ENCODE data around the gene HRH3. TPM values are rescaled to one million over a fixed set of nuclear protein-coding genes. Genes with fewer than 3 reads are reported as not detected.

Gene HRH3
- polyA plus RNA-seq (ENCODE audit: insufficient read depth in 1 of 5, insufficient read length in 5 of 5, low replicate concordance in 1 of 5): under 1 TPM in 1 of 5 donors, not detected in 4; 0.06 TPM
- long read RNA-seq, donor 1: 0 reads
- long read RNA-seq, donor 2: 0 reads
- long read RNA-seq, donor 3: 0 reads
- long read RNA-seq, donor 4: 0 reads
- long read RNA-seq, donor 5: 0 reads
- long read RNA-seq, donor 6, partial matches to known transcripts: 0 of 1 reads
- long read RNA-seq, donor 6, other reads (novel, unspliced or antisense): 0 of 1 reads
- long read RNA-seq, donor 7: 0 reads
- long read RNA-seq, donor 8: 0 reads

DNA sequence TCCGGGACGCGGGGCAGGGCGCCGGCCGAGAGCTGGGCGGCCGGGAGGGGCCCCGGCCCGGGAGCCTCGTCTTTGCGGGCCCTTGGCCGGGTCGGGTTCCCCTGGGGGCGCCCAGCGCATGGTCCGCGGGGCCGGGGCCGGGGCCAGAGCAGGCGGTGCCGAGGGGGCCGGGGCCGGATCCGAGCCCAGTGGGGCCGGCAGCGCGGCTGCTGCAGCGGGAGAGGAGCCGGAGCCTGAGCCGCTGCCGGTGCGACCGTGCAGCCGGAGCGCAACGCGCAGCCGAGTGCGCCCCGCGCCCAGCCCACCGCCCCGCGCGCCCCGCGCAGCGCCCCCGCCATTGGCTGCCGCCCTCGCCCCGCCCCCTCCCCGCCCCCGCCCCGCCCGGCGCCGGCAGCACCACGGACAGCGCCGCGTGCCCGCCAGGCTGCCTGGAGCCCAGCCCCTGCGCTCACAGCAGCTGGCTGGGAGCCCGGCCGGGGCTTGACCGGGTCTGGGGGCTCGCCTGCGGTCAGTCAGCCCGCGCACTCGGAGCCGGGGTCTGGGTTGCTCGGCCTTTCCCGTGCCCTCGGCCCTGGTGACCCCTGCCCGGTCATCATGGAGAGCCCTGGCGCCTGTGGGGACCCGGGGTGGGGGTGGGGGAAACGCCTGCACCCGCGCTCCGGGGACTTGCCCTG lies at the start of gene HRH3:
Gene HRH3, minus strand, starts transcription at position 287 of the 674 bp plus-strand sequence. CDS start 308 bp downstream, outside the sequence.
- peak in 1 of 2 donors; percentile 57 for DNase-seq

- no peak for DNase-seq
Measured at GRCh38 chr20:62269871-62270270, 49.8 kb upstream of the HRH3 start.

DNA sequence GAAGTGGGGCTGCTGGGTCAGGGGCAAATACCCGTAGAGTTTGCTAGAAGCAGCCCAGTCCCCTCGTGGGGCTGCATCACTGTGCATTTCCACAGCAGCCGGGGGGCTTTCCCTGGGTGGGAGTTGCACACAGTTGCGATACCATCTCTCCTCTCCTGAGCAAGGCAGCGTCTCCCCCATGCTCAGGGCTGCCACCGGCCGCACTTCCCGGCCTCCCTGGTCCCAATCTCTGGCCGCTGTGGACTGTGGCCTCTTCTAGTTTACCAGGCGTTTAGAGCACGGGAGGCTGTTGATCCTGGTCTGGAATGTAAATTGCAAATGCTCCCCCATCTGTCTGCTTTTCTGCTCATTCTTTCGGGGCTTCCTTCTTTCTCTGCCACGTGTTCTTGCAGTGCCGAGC lies 49.3 kb upstream of the HRH3 start:
- no peak for DNase-seq

- DNase-seq: no peak
Measured at GRCh38 chr20:62268228-62268900, 48.3 kb upstream of the HRH3 start.

GRCh38 chr20:62267543-62267942 lies 47.5 kb upstream of the HRH3 start:
- no peak for DNase-seq

- no peak for DNase-seq
Measured at GRCh38 chr20:62266851-62267250, 46.8 kb upstream of the HRH3 start.

- DNase-seq: no peak
Measured at GRCh38 chr20:62266340-62266739, 46.3 kb upstream of the HRH3 start.

DNA sequence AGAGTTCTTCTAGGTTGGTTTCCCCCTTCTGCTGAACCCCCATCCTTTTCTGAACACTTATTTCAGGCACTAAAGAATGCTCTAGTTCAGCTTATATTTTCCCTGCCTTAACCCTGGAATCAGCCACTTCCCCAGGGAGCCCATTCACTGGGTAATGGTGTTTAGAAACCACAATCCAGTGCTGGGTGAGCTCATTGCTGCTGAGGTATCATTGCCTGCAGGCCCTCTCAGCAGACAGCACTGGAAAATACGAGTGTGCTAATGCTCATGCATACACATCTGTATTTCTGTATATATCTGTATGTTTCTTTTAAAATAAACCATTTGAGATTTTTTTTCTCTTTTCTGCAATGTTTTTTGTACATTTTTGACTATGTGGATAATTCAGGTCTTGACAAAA lies 45.3 kb upstream of the HRH3 start:
- no peak for DNase-seq

GRCh38 chr20:62263396-62263795 lies 43.3 kb upstream of the HRH3 start:
- no peak for DNase-seq

DNA sequence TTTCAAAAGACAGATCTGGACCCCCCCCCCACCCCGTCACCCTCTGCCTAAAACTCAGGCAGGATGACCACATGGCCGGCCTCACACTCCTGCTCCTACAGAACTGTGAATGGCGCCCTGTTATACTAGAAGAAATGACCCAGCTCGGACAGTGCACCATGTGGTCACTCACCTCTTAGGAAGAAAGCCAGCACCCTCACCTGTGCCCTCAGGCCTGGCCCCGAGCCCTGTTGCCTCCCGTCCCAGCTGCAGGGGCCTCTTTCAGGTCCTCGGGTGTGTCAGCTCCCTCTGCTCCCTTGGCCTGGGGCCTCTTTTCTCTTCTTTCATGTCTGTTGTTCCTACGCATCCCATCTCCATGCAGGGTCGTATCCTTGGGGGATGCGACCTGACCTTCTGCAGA lies 42.0 kb upstream of the HRH3 start:
- no peak for DNase-seq

DNA sequence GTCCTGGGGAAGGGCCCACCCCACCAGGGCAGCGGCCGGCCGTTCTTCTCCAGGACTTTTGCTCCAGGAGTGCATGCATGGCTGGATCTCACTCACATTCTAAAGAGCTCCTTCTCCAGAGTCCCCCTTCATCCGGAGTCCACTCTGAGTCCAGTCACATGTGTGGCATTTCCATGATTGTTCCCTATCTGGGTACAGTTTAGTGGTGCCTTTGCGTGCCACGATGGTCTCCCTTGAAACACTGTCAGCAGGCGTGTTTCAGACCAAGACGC lies 39.2 kb upstream of the HRH3 start:
- DNase-seq: no peak

GRCh38 chr20:62258499-62259293 lies 38.6 kb upstream of the HRH3 start:
- DNase-seq: no peak

GRCh38 chr20:62255976-62256375 lies 35.9 kb upstream of the HRH3 start:
- DNase-seq: no peak

GRCh38 chr20:62254021-62254724 lies 34.1 kb upstream of the HRH3 start:
- DNase-seq: no peak

GRCh38 chr20:62253398-62253797 lies 33.3 kb upstream of the HRH3 start:
- no peak for DNase-seq

- DNase-seq: no peak
Measured at GRCh38 chr20:62252342-62252966, 32.4 kb upstream of the HRH3 start.

DNA sequence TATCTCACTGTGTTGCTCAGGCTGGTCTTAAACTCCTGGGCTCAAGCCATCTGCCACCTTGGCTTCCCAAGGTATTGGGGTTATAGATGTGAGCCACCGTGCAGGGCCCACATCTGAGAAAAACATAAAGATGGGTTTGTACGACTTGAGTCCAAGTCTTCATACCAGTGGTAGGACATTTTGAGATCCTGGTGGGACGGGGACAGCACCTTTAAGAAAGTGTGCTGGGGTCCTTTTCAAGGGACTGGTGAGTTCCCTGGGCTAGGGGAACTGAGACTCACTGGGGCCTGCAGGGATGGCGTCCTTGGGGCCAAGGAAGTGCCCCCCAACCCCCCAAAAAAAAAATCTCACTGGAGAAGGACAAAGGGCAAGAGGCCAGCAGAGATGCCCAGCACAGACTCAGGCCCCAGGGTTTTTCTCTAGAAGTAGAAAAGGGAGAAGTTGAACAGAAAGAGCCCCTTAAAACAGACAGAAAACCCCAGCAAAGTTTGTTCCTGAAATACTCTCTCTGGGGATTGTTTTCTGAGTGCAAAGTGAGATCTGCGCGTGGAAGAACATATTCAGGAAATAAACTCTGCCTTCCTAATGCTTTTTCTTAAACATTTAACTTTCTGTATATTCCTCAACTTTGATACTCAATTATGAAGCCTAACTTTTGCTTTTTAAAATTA lies 28.9 kb upstream of the HRH3 start:
- DNase-seq: no peak

DNA sequence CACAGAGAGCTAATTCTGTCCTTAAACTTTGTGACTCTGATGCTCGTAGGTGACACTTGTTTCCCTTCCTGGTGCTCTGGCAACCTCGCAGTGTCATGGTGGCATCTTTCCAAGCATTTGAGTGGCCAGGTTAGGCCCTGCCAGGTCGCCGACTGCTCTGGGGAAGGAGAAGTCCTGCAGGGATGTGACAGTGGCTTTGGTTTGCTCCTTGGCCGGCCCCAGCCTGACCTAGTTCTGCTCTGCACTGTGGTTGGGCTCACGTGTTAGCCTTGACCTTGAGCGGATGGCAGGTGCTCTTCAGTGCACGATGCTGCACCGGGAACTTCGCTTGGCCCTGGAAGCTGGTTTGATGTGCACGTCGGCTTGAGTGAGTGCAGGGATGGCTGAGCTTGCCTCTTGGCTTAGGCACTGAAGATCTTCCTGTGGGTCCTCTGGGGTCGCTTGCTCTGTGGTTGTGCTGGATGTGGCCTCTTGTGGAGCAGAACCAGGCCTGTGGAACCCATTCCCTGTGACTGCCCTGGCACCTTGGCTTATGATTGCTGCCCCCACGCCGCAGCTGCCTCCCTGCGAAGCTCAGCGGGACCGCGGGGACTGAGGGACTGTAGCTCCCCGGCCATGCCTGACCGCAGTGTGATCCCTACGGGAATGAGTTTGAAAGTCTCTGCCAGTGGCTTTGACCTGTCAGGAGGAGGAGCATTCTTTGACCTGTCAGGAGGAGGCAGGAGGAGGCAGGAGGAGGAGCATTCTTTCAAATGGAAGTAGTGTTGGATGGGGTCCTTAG lies 27.0 kb upstream of the HRH3 start:
- DNase-seq: no peak

- DNase-seq: no peak
Measured at GRCh38 chr20:62246431-62246830, 26.4 kb upstream of the HRH3 start.

- DNase-seq: no peak
Measured at GRCh38 chr20:62245911-62246280, 25.8 kb upstream of the HRH3 start.
